K562 (cell line): Measurements from ENCODE around the gene SAMD10. TPM values are rescaled to one million over a fixed set of nuclear protein-coding genes. Genes with fewer than 3 reads are reported as not detected.

ENCODE experiments used
- E2F3 ChIP-seq: fragments of 250-450 bp; sonication (Bioruptor Pico); IDR thresholded peaks from 2 replicates; pipeline ENCODE4 v1.4.0; 2020; ENCODE audit warnings: mild to moderate bottlenecking
- ETS2 ChIP-seq: IDR thresholded peaks from 2 replicates; pipeline ENCODE4 v1.6.1; 2016; ENCODE audit warnings: borderline replicate concordance, missing genetic modification characterization, mild to moderate bottlenecking, moderate library complexity, missing compliant biosample characterization; ENCODE audit not compliant: poor library complexity, severe bottlenecking
- NCOA4 ChIP-seq: fragments of 450-650 bp; IDR thresholded peaks from 2 replicates; pipeline ENCODE4 v1.6.1; 2018; ENCODE audit warnings: mild to moderate bottlenecking; ENCODE audit not compliant: partially characterized antibody
- NFYB ChIP-seq: IDR thresholded peaks from 2 replicates; pipeline ENCODE4 v1.6.1; 2011; ENCODE audit warnings: mild to moderate bottlenecking, moderate library complexity; ENCODE audit not compliant: insufficient read length; ENCODE audit errors: extremely low read depth
- NR2C1 ChIP-seq, 2 experiments: fragments of 450-650 bp; IDR thresholded peaks; 2 replicates each; pipeline ENCODE4 v1.6.1; 2017; ENCODE audit warnings: mild to moderate bottlenecking in 2 of 2, antibody characterized with exemption in 1 of 2, inconsistent platforms in 1 of 2, missing compliant biosample characterization in 1 of 2, missing genetic modification characterization in 1 of 2
- PTRF ChIP-seq: fragments of 450-650 bp; IDR thresholded peaks from 2 replicates; pipeline ENCODE4 v1.6.1; 2016; ENCODE audit warnings: mild to moderate bottlenecking, missing genetic modification characterization, missing compliant biosample characterization
- PURB ChIP-seq: sonication (generic); formaldehyde crosslinking; IDR thresholded peaks from 2 replicates; pipeline ENCODE4 v1.9.0; 2021; ENCODE audit warnings: low read depth, mild to moderate bottlenecking, missing genetic modification reagents
- SNIP1 ChIP-seq: fragments of 450-650 bp; IDR thresholded peaks from 2 replicates; pipeline ENCODE4 v1.7.1; 2017; ENCODE audit warnings: low read depth, mild to moderate bottlenecking
- TAF7 ChIP-seq: fragments of 450-650 bp; IDR thresholded peaks from 2 replicates; pipeline ENCODE4 v1.6.1; 2016; ENCODE audit warnings: missing genetic modification characterization, missing compliant biosample characterization
- TAF9B ChIP-seq: fragments of 450-650 bp; IDR thresholded peaks from 2 replicates; pipeline ENCODE4 v1.6.1; 2018; ENCODE audit warnings: mild to moderate bottlenecking; ENCODE audit not compliant: partially characterized antibody
- TSHZ1 ChIP-seq: fragments of 250-450 bp; sonication (Bioruptor Pico); IDR thresholded peaks from 2 replicates; pipeline ENCODE4 v1.4.0; 2020; ENCODE audit warnings: mild to moderate bottlenecking, moderate library complexity
- ZBTB40 ChIP-seq, 2 experiments: fragments of 450-650 bp in 1 of 2; sonication (generic) in 1 of 2; formaldehyde crosslinking in 1 of 2; IDR thresholded peaks; 2 replicates each; pipeline versions ENCODE4 v1.7.1 to v1.9.0; 2016 to 2022; ENCODE audit warnings: inconsistent platforms in 1 of 2, mild to moderate bottlenecking in 1 of 2, missing genetic modification reagents in 1 of 2
- ZNF140 ChIP-seq: fragments of 250-450 bp; sonication (Bioruptor Pico); IDR thresholded peaks from 2 replicates; pipeline ENCODE4 v1.8.0; 2021; ENCODE audit warnings: moderate library complexity, mild to moderate bottlenecking, inconsistent platforms
- ZNF224 ChIP-seq: sonication (generic); formaldehyde crosslinking; IDR thresholded peaks from 2 replicates; pipeline ENCODE4 v1.8.0; 2022; ENCODE audit warnings: mild to moderate bottlenecking, missing genetic modification reagents
- ZNF232 ChIP-seq: sonication (generic); formaldehyde crosslinking; IDR thresholded peaks from 2 replicates; pipeline ENCODE4 v1.8.0; 2022; ENCODE audit warnings: mild to moderate bottlenecking, missing genetic modification reagents
- polyA plus RNA-seq, 8 experiments: library from polyadenylated mRNA; depleted of rRNA in 4 of 8; stranded (reverse) in 5 of 8; unstranded in 3 of 8; fragments of >200 nt; fragmentation: Nextera tagmentation in 2 of 8; fragmentation: Illumina TruSeq in 1 of 8; extraction: Ambion mirVana in 2 of 8; extraction: Trizol in 1 of 8; gene quantifications; 2 replicates each; pipeline versions ENCODE4 v1.2.1 to v1.2.3, GENCODE V29; 2011 to 2014; ENCODE audit warnings: inconsistent platforms in 1 of 8, missing spikeins in 1 of 8
- total RNA-seq, 7 experiments: library from RNA; depleted of rRNA in 6 of 7; stranded (reverse); fragments of >200 nt in 6 of 7; fragmentation: Illumina TruSeq in 2 of 7; extraction: Trizol in 2 of 7; gene quantifications; 2 replicates each; pipeline versions ENCODE4 v1.2.1 to v1.2.3, GENCODE V29; 2011 to 2021; ENCODE audit warnings: low replicate concordance in 1 of 7

Gene SAMD10
- total and polyA plus RNA-seq, 9 of the 15 experiments (the other 6 are each of a cell fraction or from before 2014, with no cell fraction given) = 0.37 to 15.2 (median 4.8) TPM

DNA sequence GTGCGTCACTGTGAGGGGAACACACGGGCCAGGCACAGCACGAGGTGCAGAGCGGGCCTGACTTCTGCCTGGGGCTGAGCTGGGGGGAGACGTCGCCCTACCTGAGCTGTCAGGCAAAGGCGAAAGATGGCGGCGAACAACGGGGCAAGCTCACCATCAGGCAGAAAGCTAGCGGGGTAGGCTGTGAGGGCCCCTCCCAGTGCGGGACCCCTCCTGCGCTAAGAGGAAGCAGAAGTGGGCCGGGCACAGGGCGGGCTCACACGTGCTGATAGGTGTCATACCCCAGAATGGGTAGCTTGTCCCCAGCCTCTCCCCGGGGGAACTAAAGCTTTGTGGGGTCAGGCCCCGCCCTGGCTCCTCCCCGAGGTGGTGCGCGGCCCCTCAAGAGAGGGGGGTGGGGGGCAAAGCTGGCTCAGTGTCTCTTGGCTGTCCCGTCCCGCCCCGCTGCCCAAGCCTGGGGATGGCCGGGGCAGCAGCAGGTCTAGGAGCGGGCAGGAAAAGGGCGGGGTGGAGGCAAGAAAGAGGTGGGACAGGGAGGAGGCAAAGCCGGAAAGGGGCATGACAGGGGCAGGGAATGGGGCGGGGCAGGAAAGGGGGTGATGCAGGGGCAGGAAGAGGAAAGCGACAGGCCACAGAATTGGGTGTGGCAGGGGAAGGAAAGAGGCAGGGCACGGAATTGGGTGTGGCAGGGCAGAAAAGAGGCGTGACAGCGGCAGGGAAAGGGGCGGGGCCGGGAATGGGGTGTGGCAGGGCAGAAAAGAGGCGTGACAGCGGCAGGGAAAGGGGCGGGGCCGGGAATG lies 38.0 kb downstream of the SAMD10 start (continued):
- TF ChIP-seq ETS2 (no peak), ZNF232 (no peak), ZNF140 (no peak), SNIP1 (no peak), TAF9B (no peak), PTRF (tag) (no peak), ZBTB40 (IDR thresholded peaks at IDR 0.05) (peak; percentile 79), ZBTB40 (CRISPR knock-in tag; IDR thresholded peaks at IDR 0.05) (no peak), TSHZ1 (CRISPR knock-in tag) (no peak), E2F3 (CRISPR knock-in tag) (no peak), TAF7 (tag) (no peak), NR2C1 (IDR thresholded peaks at IDR 0.05) (no peak), NR2C1 (tag; IDR thresholded peaks at IDR 0.05) (no peak), ZNF224 (no peak), NFYB (no peak), PURB (CRISPR knock-in tag) (no peak), NCOA4 (no peak)
